ENCODE measurements around the gene WASF3.

Gene WASF3

DNA sequence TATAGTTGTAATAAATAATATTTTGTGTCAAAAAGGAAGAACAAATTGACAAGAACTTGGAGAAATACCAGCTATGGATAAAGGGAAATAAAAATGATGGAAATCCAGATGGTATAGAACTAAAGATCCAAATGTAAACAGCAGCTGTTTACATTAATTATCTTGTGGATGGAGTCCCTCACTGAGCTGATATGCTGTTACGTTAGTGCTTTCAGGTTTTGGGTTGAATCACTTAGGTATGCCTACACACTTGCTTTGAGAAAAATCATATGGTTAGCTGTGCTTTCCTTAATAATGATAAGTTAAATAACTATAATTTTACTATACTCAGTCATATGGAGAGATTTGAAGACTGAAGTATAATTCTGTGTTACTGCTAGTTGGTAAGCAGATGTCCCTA lies 27.7 kb downstream of the WASF3 start:
- no peaks in the 10 kb centered on the region for H3K36me3 ChIP-seq (replicated peaks)
- in situ Hi-C loops (cut with MboI; ENCODE audit: low sequenced_read_pairs), result no loop called here
- DNase-seq (ENCODE audit: low spot score in 2 of 2), result no peak
- H3K4me1 ChIP-seq, result peaks cover 14% of the 10 kb centered on the region
- no peaks in the 10 kb centered on the region for H3K9me3 ChIP-seq
- H3K27me3 ChIP-seq (ENCODE audit: low read depth), result no peaks in the 10 kb centered on the region
- no peak overlapping the region for H3K4me3 ChIP-seq

- in situ Hi-C loops (cut with MboI; ENCODE audit: low sequenced_read_pairs), result no loop called here
- no peaks in the 10 kb centered on the region for H3K9me3 ChIP-seq
- no peaks in the 10 kb centered on the region for H3K27me3 ChIP-seq (ENCODE audit: low read depth)
- DNase-seq (ENCODE audit: low spot score in 2 of 2), result no peak
- no peaks in the 10 kb centered on the region for H3K36me3 ChIP-seq (replicated peaks)
- H3K4me1 ChIP-seq, result peaks cover 14% of the 10 kb centered on the region
- H3K4me3 ChIP-seq, result no peak overlapping the region
These were observed 29.8 kb downstream of the WASF3 start for GRCh38 chr13:26587251-26587650.

GRCh38 chr13:26589226-26589625 lies 31.7 kb downstream of the WASF3 start:
- DNase-seq (ENCODE audit: low spot score in 2 of 2), result no peak
- Histone ChIP-seq H3K4me3 (no peak overlapping the region), H3K27me3 (ENCODE audit: low read depth) (no peaks in the 10 kb centered on the region), H3K9me3 (no peaks in the 10 kb centered on the region), H3K36me3 (replicated peaks) (no peaks in the 10 kb centered on the region), H3K4me1 (peaks cover 10% of the 10 kb centered on the region)
- in situ Hi-C loops (cut with MboI; ENCODE audit: low sequenced_read_pairs), result no loop called here

DNA sequence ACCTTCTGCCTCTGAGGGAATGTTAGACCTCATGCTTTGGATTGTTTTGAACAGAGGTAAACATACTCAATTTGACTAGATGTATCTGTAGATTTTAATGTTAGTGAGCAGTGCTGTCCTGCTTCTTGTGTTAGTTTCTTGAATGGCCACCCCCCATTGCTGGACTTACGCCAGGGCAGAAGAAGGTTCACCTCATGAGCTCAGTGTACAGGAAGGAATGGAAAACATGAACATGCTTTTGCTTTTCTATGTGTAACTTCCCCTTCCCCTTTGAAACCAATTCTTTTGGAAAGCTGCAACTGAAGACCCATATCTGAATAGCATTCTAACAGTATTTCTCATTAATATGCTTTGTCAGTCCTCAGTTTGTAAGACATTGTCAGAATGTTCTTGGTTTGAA lies 32.3 kb downstream of the WASF3 start:
- no peak overlapping the region for H3K4me3 ChIP-seq
- H3K4me1 ChIP-seq, result peaks cover 6% of the 10 kb centered on the region
- no peaks in the 10 kb centered on the region for H3K27me3 ChIP-seq (ENCODE audit: low read depth)
- H3K36me3 ChIP-seq (replicated peaks), result no peaks in the 10 kb centered on the region
- no peak for DNase-seq (ENCODE audit: low spot score in 2 of 2)
- no peaks in the 10 kb centered on the region for H3K9me3 ChIP-seq
- in situ Hi-C loops (cut with MboI; ENCODE audit: low sequenced_read_pairs), result no loop called here

GRCh38 chr13:26590379-26590778 lies 32.9 kb downstream of the WASF3 start:
- Histone ChIP-seq H3K27me3 (ENCODE audit: low read depth) (no peaks in the 10 kb centered on the region), H3K36me3 (replicated peaks) (no peaks in the 10 kb centered on the region), H3K4me3 (no peak overlapping the region), H3K9me3 (no peaks in the 10 kb centered on the region), H3K4me1 (peaks cover under 1% of the 10 kb centered on the region; the same call in 1 of the 2 replicates)
- in situ Hi-C loops (cut with MboI; ENCODE audit: low sequenced_read_pairs), result no loop called here
- DNase-seq (ENCODE audit: low spot score in 2 of 2), result no peak

DNA sequence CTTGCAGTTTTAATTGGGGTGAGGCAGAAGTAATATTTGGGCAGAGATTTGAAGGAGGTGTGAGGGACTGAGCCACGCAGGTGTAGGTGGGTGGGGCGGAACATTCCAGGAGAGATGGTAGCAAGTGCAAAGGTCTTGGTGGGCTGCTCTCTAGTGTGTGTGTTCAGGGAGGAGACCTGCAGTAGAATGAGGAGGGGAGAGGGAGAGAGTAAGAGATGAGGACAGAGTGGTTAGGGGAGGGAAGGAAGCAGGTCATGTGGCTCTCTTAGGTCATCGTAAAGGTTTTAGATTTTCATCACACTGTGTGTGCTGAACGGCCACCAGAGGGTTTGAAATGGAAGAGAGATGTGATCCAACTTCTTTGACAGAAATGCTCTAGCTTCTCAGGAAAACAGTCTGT lies 33.5 kb downstream of the WASF3 start:
- H3K27me3 ChIP-seq (ENCODE audit: low read depth), result no peaks in the 10 kb centered on the region
- DNase-seq (ENCODE audit: low spot score in 2 of 2), result no peak

DNA sequence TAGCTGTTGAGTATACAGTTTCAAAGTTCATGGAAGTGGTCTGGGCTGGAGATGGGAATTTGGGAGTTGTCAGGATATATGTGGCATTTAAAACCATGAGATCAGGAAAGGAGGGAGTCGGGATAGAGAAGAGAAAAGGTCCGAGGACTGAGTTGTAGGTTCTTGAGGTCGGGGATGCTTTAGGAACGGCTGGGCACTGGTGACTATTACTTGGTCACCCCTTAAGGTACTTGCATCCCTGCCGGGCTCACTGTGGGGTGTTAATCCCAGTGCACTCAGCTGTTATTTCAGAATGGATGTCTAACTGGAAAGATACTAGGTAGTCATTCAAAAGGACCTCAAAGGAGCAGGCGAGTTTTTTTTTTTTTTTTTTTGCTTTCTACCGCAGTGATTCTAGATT lies 34.2 kb downstream of the WASF3 start:
- H3K9me3 ChIP-seq, result peaks cover 2% of the 10 kb centered on the region; the same call in 1 of the 2 replicates
- in situ Hi-C loops (cut with MboI; ENCODE audit: low sequenced_read_pairs), result no loop called here

More for the DNA sequence above, 33.5 kb downstream of the WASF3 start:
- H3K9me3 ChIP-seq, result no peaks in the 10 kb centered on the region
- no peak overlapping the region for H3K4me3 ChIP-seq
- H3K36me3 ChIP-seq (replicated peaks), result no peaks in the 10 kb centered on the region
- H3K4me1 ChIP-seq, result no peaks in the 10 kb centered on the region
- in situ Hi-C loops (cut with MboI; ENCODE audit: low sequenced_read_pairs), result no loop called here

DNA sequence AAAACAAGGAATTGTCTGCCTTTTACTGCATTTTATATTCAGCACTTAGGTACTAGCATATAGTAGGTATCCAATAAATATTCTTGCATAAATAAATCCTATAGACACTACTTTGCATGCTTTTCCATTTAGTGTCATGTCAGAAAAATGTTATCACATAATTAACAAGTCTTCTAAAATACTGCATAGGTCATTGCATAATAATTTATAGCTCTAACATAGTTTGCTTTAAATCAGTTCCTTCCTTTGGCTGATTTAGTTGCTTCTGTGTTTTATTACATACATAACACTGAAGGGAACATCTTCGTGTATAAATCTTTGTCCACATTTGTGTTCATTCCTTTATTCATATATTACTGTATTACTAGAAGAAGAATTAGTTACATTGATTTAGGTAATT lies 36.2 kb downstream of the WASF3 start:
- peaks cover 2% of the 10 kb centered on the region for H3K9me3 ChIP-seq
- in situ Hi-C loops (cut with MboI; ENCODE audit: low sequenced_read_pairs), result no loop called here
- no peaks in the 10 kb centered on the region for H3K4me1 ChIP-seq
- no peaks in the 10 kb centered on the region for H3K36me3 ChIP-seq (replicated peaks)
- H3K4me3 ChIP-seq, result no peak overlapping the region
- no peak for DNase-seq (ENCODE audit: low spot score in 2 of 2)
- no peaks in the 10 kb centered on the region for H3K27me3 ChIP-seq (ENCODE audit: low read depth)

More for the DNA sequence above, 34.2 kb downstream of the WASF3 start:
- no peak overlapping the region for H3K4me3 ChIP-seq
- no peaks in the 10 kb centered on the region for H3K36me3 ChIP-seq (replicated peaks)
- no peak for DNase-seq (ENCODE audit: low spot score in 2 of 2)
- H3K27me3 ChIP-seq (ENCODE audit: low read depth), result no peaks in the 10 kb centered on the region
- H3K4me1 ChIP-seq, result no peaks in the 10 kb centered on the region

- in situ Hi-C loops (cut with MboI; ENCODE audit: low sequenced_read_pairs), result no loop called here
- no peaks in the 10 kb centered on the region for H3K4me1 ChIP-seq
- no peak overlapping the region for H3K4me3 ChIP-seq
- DNase-seq (ENCODE audit: low spot score in 2 of 2), result no peak
- H3K27me3 ChIP-seq (ENCODE audit: low read depth), result no peaks in the 10 kb centered on the region
- H3K9me3 ChIP-seq, result peaks cover 2% of the 10 kb centered on the region
- no peaks in the 10 kb centered on the region for H3K36me3 ChIP-seq (replicated peaks)
These were observed 36.9 kb downstream of the WASF3 start for GRCh38 chr13:26594363-26594762.

DNA sequence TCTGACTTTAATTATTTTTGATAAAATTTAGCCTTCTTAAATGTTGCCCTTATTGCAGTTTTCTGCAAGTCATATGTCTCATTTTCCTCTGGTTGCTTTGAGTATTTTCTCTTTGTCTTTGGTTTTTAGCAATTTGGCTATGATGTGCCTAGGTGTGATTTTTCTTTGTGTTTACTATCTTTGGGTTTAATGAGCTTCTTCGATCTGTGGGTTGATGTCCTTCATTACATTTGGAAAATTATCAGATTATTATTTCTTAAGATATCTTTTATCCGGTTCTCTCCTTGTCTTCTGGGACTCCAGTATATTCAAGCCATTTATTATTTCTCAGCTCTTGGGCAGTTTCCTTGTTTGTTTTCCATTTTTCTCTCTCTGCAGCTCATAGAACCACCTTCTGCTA lies 39.0 kb downstream of the WASF3 start:
- H3K9me3 ChIP-seq, result peaks cover 2% of the 10 kb centered on the region
- H3K4me1 ChIP-seq, result no peaks in the 10 kb centered on the region
- no peak for DNase-seq (ENCODE audit: low spot score in 2 of 2)
- in situ Hi-C loops (cut with MboI; ENCODE audit: low sequenced_read_pairs), result no loop called here
- H3K27me3 ChIP-seq (ENCODE audit: low read depth), result no peaks in the 10 kb centered on the region
- no peak overlapping the region for H3K4me3 ChIP-seq
- no peaks in the 10 kb centered on the region for H3K36me3 ChIP-seq (replicated peaks)

DNA sequence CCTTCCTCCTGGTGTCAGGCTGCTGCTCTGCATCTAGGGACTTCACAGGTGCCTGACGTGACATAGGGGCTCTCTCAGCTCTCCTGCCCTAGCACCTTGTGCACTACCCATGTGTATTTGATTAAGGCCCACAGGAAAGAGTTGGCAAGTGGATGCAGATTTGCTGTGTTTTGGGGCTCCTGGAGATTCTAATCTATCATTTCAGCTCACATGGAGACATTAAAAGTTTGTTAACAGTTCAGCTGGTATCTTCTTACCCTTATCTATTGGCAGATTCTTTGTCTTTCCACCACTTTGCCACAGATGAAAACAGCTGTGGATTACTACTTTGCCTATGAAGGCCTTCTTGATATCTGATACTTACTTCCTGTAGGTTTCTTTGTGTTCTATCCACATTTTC lies 41.9 kb downstream of the WASF3 start:
- Histone ChIP-seq H3K27me3 (ENCODE audit: low read depth) (no peaks in the 10 kb centered on the region), H3K9me3 (peaks cover 2% of the 10 kb centered on the region), H3K36me3 (replicated peaks) (no peaks in the 10 kb centered on the region), H3K4me1 (no peaks in the 10 kb centered on the region), H3K4me3 (no peak overlapping the region)
- in situ Hi-C loops (cut with MboI; ENCODE audit: low sequenced_read_pairs), result no loop called here
- no peak for DNase-seq (ENCODE audit: low spot score in 2 of 2)

DNA sequence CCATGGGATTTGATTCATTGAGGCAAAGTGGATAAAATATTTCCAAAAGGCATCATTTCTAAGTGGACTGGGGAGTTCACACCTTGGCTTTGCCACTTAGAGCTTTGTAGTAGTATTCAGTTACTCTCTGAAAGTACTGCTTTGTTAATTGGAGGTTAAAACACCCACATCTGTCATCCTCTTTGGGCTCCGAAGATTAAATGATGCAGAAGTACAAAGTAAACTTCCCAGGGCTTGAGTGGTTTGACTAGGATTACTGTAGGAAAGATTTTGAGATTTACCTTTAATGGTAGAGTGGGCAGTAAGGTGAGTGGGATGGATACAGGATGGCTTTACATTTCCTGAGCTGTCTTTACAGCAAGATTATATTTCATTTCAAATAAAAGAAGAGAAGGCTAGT lies 42.4 kb downstream of the WASF3 start:
- Histone ChIP-seq H3K36me3 (replicated peaks) (no peaks in the 10 kb centered on the region), H3K4me3 (no peak overlapping the region), H3K9me3 (peaks cover 2% of the 10 kb centered on the region), H3K4me1 (no peaks in the 10 kb centered on the region), H3K27me3 (ENCODE audit: low read depth) (no peaks in the 10 kb centered on the region)
- no peak for DNase-seq (ENCODE audit: low spot score in 2 of 2)
- in situ Hi-C loops (cut with MboI; ENCODE audit: low sequenced_read_pairs), result no loop called here

- Histone ChIP-seq H3K36me3 (replicated peaks) (no peaks in the 10 kb centered on the region), H3K9me3 (peaks cover 2% of the 10 kb centered on the region), H3K27me3 (ENCODE audit: low read depth) (no peaks in the 10 kb centered on the region), H3K4me1 (no peaks in the 10 kb centered on the region), H3K4me3 (no peak overlapping the region)
- DNase-seq (ENCODE audit: low spot score in 2 of 2), result no peak
- in situ Hi-C loops (cut with MboI; ENCODE audit: low sequenced_read_pairs), result no loop called here
These were observed 42.9 kb downstream of the WASF3 start for GRCh38 chr13:26600343-26600742.

DNA sequence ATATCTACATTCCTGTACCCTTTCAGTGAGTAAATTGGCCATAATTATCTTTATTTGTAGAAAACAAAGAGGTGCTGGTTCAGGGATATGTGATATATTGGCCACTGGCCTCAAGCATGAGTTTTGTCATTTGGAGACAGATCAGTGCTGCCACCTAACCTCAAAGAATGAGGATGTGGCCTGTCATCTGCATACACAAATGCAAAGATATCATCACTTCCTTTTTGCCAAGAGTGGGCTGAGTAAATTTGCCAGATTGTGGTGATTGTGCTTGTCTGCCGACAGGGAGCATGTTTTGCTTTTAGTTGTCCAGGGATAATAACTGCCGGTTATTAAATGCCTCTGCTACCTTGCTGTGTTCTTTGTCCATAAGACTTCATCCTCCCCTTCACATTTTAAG lies 44.2 kb downstream of the WASF3 start:
- in situ Hi-C loops (cut with MboI; ENCODE audit: low sequenced_read_pairs), result no loop called here
- Histone ChIP-seq H3K36me3 (replicated peaks) (no peaks in the 10 kb centered on the region), H3K9me3 (peaks cover under 1% of the 10 kb centered on the region), H3K27me3 (ENCODE audit: low read depth) (no peaks in the 10 kb centered on the region), H3K4me3 (no peak overlapping the region), H3K4me1 (no peaks in the 10 kb centered on the region)
- DNase-seq (ENCODE audit: low spot score in 2 of 2), result peak in 1 of 2 experiments; percentile 4

- no peaks in the 10 kb centered on the region for H3K27me3 ChIP-seq (ENCODE audit: low read depth)
- H3K4me1 ChIP-seq, result no peaks in the 10 kb centered on the region
- no peak for DNase-seq (ENCODE audit: low spot score in 2 of 2)
- H3K36me3 ChIP-seq (replicated peaks), result no peaks in the 10 kb centered on the region
- H3K4me3 ChIP-seq, result no peak overlapping the region
- H3K9me3 ChIP-seq, result no peaks in the 10 kb centered on the region; the same call in 1 of the 2 replicates
- in situ Hi-C loops (cut with MboI; ENCODE audit: low sequenced_read_pairs), result no loop called here
These were observed 45.3 kb downstream of the WASF3 start for GRCh38 chr13:26602783-26603182.
